HEK293 (cell line): ENCODE measurements around the gene INSRR.
A peak's percentile ranks its signal among the peaks of the same experiment; 100 is the strongest.

Experiments used
- CTCF ChIA-PET: fragments of 350-600 bp; formaldehyde crosslinking; extraction: SDS; loops from one replicate; lab custom pipeline; 2021; ENCODE audit warnings: antibody characterized with exemption; lab: Yijun Ruan, JAX
- POLR2A ChIA-PET: fragments of 300-600 bp; formaldehyde crosslinking; extraction: SDS; loops from one replicate; lab custom pipeline; 2020; ENCODE audit warnings: antibody characterized with exemption, inconsistent platforms; lab: Yijun Ruan, JAX
- H3K27ac ChIP-seq: fragments of 200-500 bp; sonication (Bioruptor generic); 2 replicates; pipeline ENCODE4 v1.5.1; 2014; ENCODE audit warnings: low read depth, low read length, control low read depth, inconsistent platforms; ENCODE audit errors: extremely low read depth
- H3K36me3 ChIP-seq, 2 experiments: fragments of 200-500 bp in 1 of 2; sonication (Bioruptor generic) in 1 of 2; 1 replicate in 1 of 2; 2 replicates in 1 of 2; pipeline ENCODE4 v1.5.1; 2014 to 2017; ENCODE audit warnings: inconsistent platforms in 2 of 2, low read length in 2 of 2; ENCODE audit not compliant: control insufficient read depth in 2 of 2, insufficient read depth in 1 of 2
- H3K4me1 ChIP-seq: fragments of 200-500 bp; sonication (Bioruptor generic); 2 replicates; pipeline ENCODE4 v1.5.1; 2014; ENCODE audit warnings: mild to moderate bottlenecking, low read length, inconsistent platforms; ENCODE audit not compliant: control insufficient read depth, insufficient read depth
- H3K4me3 ChIP-seq: 2 replicates; pipeline ENCODE4 v1.5.1; 2011; ENCODE audit warnings: low read depth, mild to moderate bottlenecking, control low read depth, low read length, moderate library complexity
- H3K9me3 ChIP-seq: fragments of 200-500 bp; sonication (Bioruptor generic); 2 replicates; pipeline ENCODE4 v1.5.1; 2014; ENCODE audit warnings: low read depth, low read length, inconsistent platforms; ENCODE audit not compliant: control insufficient read depth, insufficient read depth
- BCL11A ChIP-seq: fragments of 450-650 bp; formaldehyde crosslinking; IDR thresholded peaks from 2 replicates; pipeline ENCODE4 v1.5.1; 2016; ENCODE audit warnings: low read depth, missing biosample characterization, missing genetic modification characterization
- CTCF ChIP-seq: fragments of 450-650 bp; formaldehyde crosslinking; IDR thresholded peaks from 2 replicates; pipeline ENCODE4 v1.5.1; 2016; ENCODE audit warnings: missing biosample characterization, missing genetic modification characterization
- GLI2 ChIP-seq: fragments of 450-650 bp; formaldehyde crosslinking; IDR thresholded peaks from 2 replicates; pipeline ENCODE4; 2017; ENCODE audit warnings: missing biosample characterization, missing genetic modification characterization, low read depth, borderline replicate concordance
- GLI4 ChIP-seq: fragments of 450-650 bp; formaldehyde crosslinking; IDR thresholded peaks from 2 replicates; pipeline ENCODE4 v1.5.1; 2016; ENCODE audit warnings: missing biosample characterization, missing genetic modification characterization
- GLIS1 ChIP-seq: fragments of 450-650 bp; formaldehyde crosslinking; IDR thresholded peaks from 2 replicates; pipeline ENCODE4 v1.5.1; 2016; ENCODE audit warnings: missing biosample characterization, missing genetic modification characterization
- GLIS2 ChIP-seq: fragments of 450-650 bp; formaldehyde crosslinking; IDR thresholded peaks from 2 replicates; pipeline ENCODE4 v1.5.1; 2016; ENCODE audit warnings: missing biosample characterization, missing genetic modification characterization
- HIC1 ChIP-seq: fragments of 450-650 bp; formaldehyde crosslinking; IDR thresholded peaks from 2 replicates; pipeline ENCODE4 v1.5.1; 2016; ENCODE audit warnings: missing biosample characterization, missing genetic modification characterization
- KLF10 ChIP-seq: fragments of 450-650 bp; IDR thresholded peaks from 2 replicates; pipeline ENCODE4 v1.5.1; 2018; ENCODE audit warnings: missing biosample characterization, mild to moderate bottlenecking, missing genetic modification characterization
- KLF16 ChIP-seq: fragments of 450-650 bp; formaldehyde crosslinking; IDR thresholded peaks from 2 replicates; pipeline ENCODE4 v1.5.1; 2017; ENCODE audit warnings: missing biosample characterization, missing genetic modification characterization
- KLF17 ChIP-seq: fragments of 450-650 bp; formaldehyde crosslinking; IDR thresholded peaks from 2 replicates; pipeline ENCODE4 v1.5.1; 2016; ENCODE audit warnings: missing biosample characterization, missing genetic modification characterization
- KLF9 ChIP-seq: fragments of 450-650 bp; formaldehyde crosslinking; IDR thresholded peaks from 2 replicates; pipeline ENCODE4 v1.5.1; 2016; ENCODE audit warnings: missing biosample characterization, missing genetic modification characterization, low read depth
- MEIS1 ChIP-seq: sonication (generic); formaldehyde crosslinking; IDR thresholded peaks from 2 replicates; pipeline ENCODE4 v1.8.1; 2022; ENCODE audit warnings: missing genetic modification reagents, mild to moderate bottlenecking, borderline replicate concordance
- MYNN ChIP-seq: fragments of 450-650 bp; formaldehyde crosslinking; IDR thresholded peaks from 2 replicates; pipeline ENCODE4 v1.5.1; 2016; ENCODE audit warnings: missing biosample characterization, missing genetic modification characterization, borderline replicate concordance
- PATZ1 ChIP-seq: fragments of 450-650 bp; formaldehyde crosslinking; IDR thresholded peaks from 2 replicates; pipeline ENCODE4 v1.5.1; 2016; ENCODE audit warnings: missing biosample characterization, missing genetic modification characterization
- RBAK ChIP-seq: fragments of 450-650 bp; formaldehyde crosslinking; IDR thresholded peaks from 2 replicates; pipeline ENCODE4 v1.5.1; 2016; ENCODE audit warnings: missing biosample characterization, missing genetic modification characterization
- REPIN1 ChIP-seq: fragments of 450-650 bp; formaldehyde crosslinking; IDR thresholded peaks from 2 replicates; pipeline ENCODE4 v1.5.1; 2017; ENCODE audit warnings: missing biosample characterization, missing genetic modification characterization, low read depth
- SALL2 ChIP-seq: fragments of 450-650 bp; formaldehyde crosslinking; IDR thresholded peaks from 2 replicates; pipeline ENCODE4 v1.5.0; 2017; ENCODE audit warnings: missing biosample characterization, mild to moderate bottlenecking, missing genetic modification characterization, borderline replicate concordance
- ZBTB21 ChIP-seq: fragments of 450-650 bp; formaldehyde crosslinking; IDR thresholded peaks from 2 replicates; pipeline ENCODE4 v1.5.1; 2017; ENCODE audit warnings: missing biosample characterization, missing genetic modification characterization
- ZNF112 ChIP-seq: fragments of 450-650 bp; formaldehyde crosslinking; IDR thresholded peaks from 2 replicates; pipeline ENCODE4 v1.5.0; 2017; ENCODE audit warnings: missing biosample characterization, missing genetic modification characterization
- ZNF2 ChIP-seq: fragments of 450-650 bp; formaldehyde crosslinking; IDR thresholded peaks from 2 replicates; pipeline ENCODE4 v1.5.1; 2016; ENCODE audit warnings: missing biosample characterization, missing genetic modification characterization
- ZNF239 ChIP-seq: fragments of 450-650 bp; formaldehyde crosslinking; IDR thresholded peaks from 2 replicates; pipeline ENCODE4 v1.5.1; 2016; ENCODE audit warnings: missing biosample characterization, missing genetic modification characterization
- ZNF341 ChIP-seq: fragments of 450-650 bp; formaldehyde crosslinking; IDR thresholded peaks from 2 replicates; pipeline ENCODE4; 2016; ENCODE audit warnings: low read depth, missing biosample characterization, missing genetic modification characterization
- ZNF350 ChIP-seq: fragments of 450-650 bp; formaldehyde crosslinking; IDR thresholded peaks from 2 replicates; pipeline ENCODE4 v1.5.0; 2017; ENCODE audit warnings: missing biosample characterization, mild to moderate bottlenecking, missing genetic modification characterization
- ZNF426 ChIP-seq: fragments of 450-650 bp; formaldehyde crosslinking; IDR thresholded peaks from 2 replicates; pipeline ENCODE4 v1.5.1; 2017; ENCODE audit warnings: missing biosample characterization, missing genetic modification characterization, mild to moderate bottlenecking, inconsistent platforms, moderate library complexity
- ZNF513 ChIP-seq: fragments of 450-650 bp; IDR thresholded peaks from 2 replicates; pipeline ENCODE4 v1.5.1; 2018; ENCODE audit warnings: missing biosample characterization, missing genetic modification characterization
- ZNF529 ChIP-seq: fragments of 450-650 bp; formaldehyde crosslinking; IDR thresholded peaks from 2 replicates; pipeline ENCODE4 v1.5.1; 2017; ENCODE audit warnings: missing genetic modification characterization, missing biosample characterization; ENCODE audit not compliant: insufficient replicate concordance
- ZNF624 ChIP-seq: fragments of 450-650 bp; formaldehyde crosslinking; IDR thresholded peaks from 2 replicates; pipeline ENCODE4 v1.5.1; 2017; ENCODE audit warnings: missing biosample characterization, missing genetic modification characterization
- ZNF654 ChIP-seq: fragments of 450-650 bp; formaldehyde crosslinking; IDR thresholded peaks from 2 replicates; pipeline ENCODE4 v1.5.1; 2016; ENCODE audit warnings: low read depth, missing biosample characterization, missing genetic modification characterization
- ZNF664 ChIP-seq: fragments of 450-650 bp; formaldehyde crosslinking; IDR thresholded peaks from 2 replicates; pipeline ENCODE4 v1.5.1; 2016; ENCODE audit warnings: missing biosample characterization, missing genetic modification characterization
- ZNF747 ChIP-seq: fragments of 450-650 bp; formaldehyde crosslinking; IDR thresholded peaks from 2 replicates; pipeline ENCODE4 v1.5.1; 2016; ENCODE audit warnings: missing biosample characterization, missing genetic modification characterization

The INSRR gene

GRCh38 chr1:156838972-156839371, 19.9 kb downstream of the INSRR start:
- H3K36me3 ChIP-seq: no peaks in the 10 kb centered on the region
- no peak overlapping the region for H3K4me3 ChIP-seq
- H3K9me3 ChIP-seq: no peaks in the 10 kb centered on the region
- no peak overlapping the region for H3K27ac ChIP-seq
- POLR2A ChIA-PET: interaction anchor here (0.6 kb wide), 1 partner anchor 115 kb away, joined by 12 read pairs; no protein-coding TSS in a partner anchor
- no peaks in the 10 kb centered on the region for H3K4me1 ChIP-seq
- CTCF ChIA-PET: interaction anchor here (0.5 to 6.2 kb wide), 30 partner anchors 8 to 524 kb away, joined by 3 to 119 read pairs (median 9); partner anchors contain the start of genes INSRR, ISG20L2, LRRC71 and METTL25B
- TF ChIP-seq KLF10 (tag by site-specific recombination): no peak
- no peak for TF ChIP-seq SALL2
- no peak for TF ChIP-seq ZNF341 (tag by site-specific recombination)
- peak; percentile 69 for TF ChIP-seq GLIS2 (tag by site-specific recombination)
- no peak for TF ChIP-seq ZNF513
- TF ChIP-seq ZNF624 (tag by site-specific recombination): no peak
- TF ChIP-seq KLF16 (tag by site-specific recombination): no peak
- TF ChIP-seq ZNF664: no peak
- TF ChIP-seq CTCF: peak; percentile 78; the same call in 1 of the 2 replicates
- no peak for TF ChIP-seq MEIS1
- peak; percentile 60; the same call in 1 of the 2 replicates for TF ChIP-seq HIC1 (tag by site-specific recombination)
- no peak for TF ChIP-seq GLI4 (tag by site-specific recombination)
- TF ChIP-seq ZNF2 (tag by site-specific recombination): peak; percentile 67; the same call in 1 of the 2 replicates
- no peak for TF ChIP-seq ZNF112 (tag by site-specific recombination)
- peak; percentile 23 for TF ChIP-seq PATZ1 (tag by site-specific recombination)
- TF ChIP-seq RBAK (tag by site-specific recombination): no peak
- TF ChIP-seq ZNF426 (tag by site-specific recombination): no peak
- no peak for TF ChIP-seq ZNF239 (tag by site-specific recombination)
- no peak for TF ChIP-seq ZNF529
- no peak for TF ChIP-seq ZNF350 (tag by site-specific recombination)
- peak; percentile 25; the same call in 1 of the 2 replicates for TF ChIP-seq KLF17 (tag by site-specific recombination)
- TF ChIP-seq REPIN1 (tag by site-specific recombination): no peak
- TF ChIP-seq ZNF654 (tag by site-specific recombination): peak; percentile 57
- no peak for TF ChIP-seq MYNN
- TF ChIP-seq GLIS1 (tag by site-specific recombination): 0 out of 2 replicates have a peak, but pooled peaks have one; percentile 6
- TF ChIP-seq GLI2 (tag by site-specific recombination): no peak
- TF ChIP-seq BCL11A (tag by site-specific recombination): no peak
- no peak for TF ChIP-seq KLF9 (tag by site-specific recombination)
- TF ChIP-seq ZNF747 (tag by site-specific recombination): no peak
- no peak for TF ChIP-seq ZBTB21 (tag by site-specific recombination)
